SK-N-SH (cell line): ENCODE data around the gene FUT9.

ENCODE experiments used
- EP300 ChIP-seq, 2 experiments: IDR thresholded peaks; 2 replicates each; pipeline versions ENCODE4 v1.4.0 to v1.6.1; 2012; ENCODE audit warnings: borderline replicate concordance in 1 of 2, low read depth in 1 of 2, low read length in 1 of 2
- FOXJ3 ChIP-seq: sonication (generic); formaldehyde crosslinking; IDR thresholded peaks from 2 replicates; pipeline ENCODE4 v1.5.1; 2020; ENCODE audit warnings: mild to moderate bottlenecking, missing genetic modification reagents
- GABPA ChIP-seq: IDR thresholded peaks from 2 replicates; pipeline ENCODE4 v1.4.0; 2012; ENCODE audit warnings: low read depth, mild to moderate bottlenecking
- GATA2 ChIP-seq: sonication (generic); formaldehyde crosslinking; IDR thresholded peaks from 2 replicates; pipeline ENCODE4 v1.5.0; 2020; ENCODE audit warnings: mild to moderate bottlenecking, missing genetic modification reagents
- MXI1 ChIP-seq: IDR thresholded peaks from 2 replicates; pipeline ENCODE4 v1.6.1; 2012; ENCODE audit warnings: mild to moderate bottlenecking, low read depth, low read length, improper control_type of control experiment
- RAD21 ChIP-seq: IDR thresholded peaks from 2 replicates; pipeline ENCODE4 v1.6.1; 2012; ENCODE audit warnings: mild to moderate bottlenecking, low read length
- SMC3 ChIP-seq: IDR thresholded peaks from 2 replicates; pipeline ENCODE4 v1.6.1; 2012; ENCODE audit warnings: low read depth, low read length, improper control_type of control experiment
- TEAD4 ChIP-seq: IDR thresholded peaks from 2 replicates; pipeline ENCODE4 v1.4.0; 2012; ENCODE audit warnings: mild to moderate bottlenecking, borderline replicate concordance; ENCODE audit not compliant: insufficient read depth
- YY1 ChIP-seq: IDR thresholded peaks from 2 replicates; pipeline ENCODE4 v1.4.0; 2012; ENCODE audit warnings: low read depth, mild to moderate bottlenecking
- TF ChIP-seq, protein P1 (sequence below): fragments of 200-600 bp; sonication (generic); IDR thresholded peaks from 2 replicates; pipeline ENCODE4 v1.6.1; 2017; ENCODE audit warnings: antibody characterized with exemption, mild to moderate bottlenecking, moderate library complexity

DNA sequence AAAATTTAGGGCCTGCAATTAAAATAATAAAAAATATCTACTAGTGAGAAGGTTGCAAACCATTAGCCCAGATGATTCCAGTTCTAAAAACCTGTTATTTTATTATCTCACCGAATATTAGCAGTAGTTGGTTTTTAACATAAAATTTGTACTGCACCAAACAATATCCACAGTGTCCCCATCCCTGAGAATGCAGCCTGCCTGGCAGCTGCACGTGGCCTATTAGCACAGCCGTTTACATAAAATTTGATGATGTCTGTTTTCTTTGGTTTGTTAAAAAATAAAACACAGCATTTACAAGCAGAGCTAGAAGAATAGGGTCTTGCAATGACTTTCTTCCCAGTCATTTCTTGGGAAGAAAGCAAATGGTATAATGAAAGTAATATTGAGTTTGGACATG is 58.2 kb downstream of the FUT9 start:
- TF ChIP-seq, protein P1, sequence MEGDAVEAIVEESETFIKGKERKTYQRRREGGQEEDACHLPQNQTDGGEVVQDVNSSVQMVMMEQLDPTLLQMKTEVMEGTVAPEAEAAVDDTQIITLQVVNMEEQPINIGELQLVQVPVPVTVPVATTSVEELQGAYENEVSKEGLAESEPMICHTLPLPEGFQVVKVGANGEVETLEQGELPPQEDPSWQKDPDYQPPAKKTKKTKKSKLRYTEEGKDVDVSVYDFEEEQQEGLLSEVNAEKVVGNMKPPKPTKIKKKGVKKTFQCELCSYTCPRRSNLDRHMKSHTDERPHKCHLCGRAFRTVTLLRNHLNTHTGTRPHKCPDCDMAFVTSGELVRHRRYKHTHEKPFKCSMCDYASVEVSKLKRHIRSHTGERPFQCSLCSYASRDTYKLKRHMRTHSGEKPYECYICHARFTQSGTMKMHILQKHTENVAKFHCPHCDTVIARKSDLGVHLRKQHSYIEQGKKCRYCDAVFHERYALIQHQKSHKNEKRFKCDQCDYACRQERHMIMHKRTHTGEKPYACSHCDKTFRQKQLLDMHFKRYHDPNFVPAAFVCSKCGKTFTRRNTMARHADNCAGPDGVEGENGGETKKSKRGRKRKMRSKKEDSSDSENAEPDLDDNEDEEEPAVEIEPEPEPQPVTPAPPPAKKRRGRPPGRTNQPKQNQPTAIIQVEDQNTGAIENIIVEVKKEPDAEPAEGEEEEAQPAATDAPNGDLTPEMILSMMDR = no peak
- TF ChIP-seq RAD21 (no peak), SMC3 (no peak), EP300 (IDR thresholded peaks at IDR 0.05; ENCODE audit: borderline replicate concordance in 1 of 2, low read depth in 1 of 2, low read length in 1 of 2) (no peak), GATA2 (CRISPR knock-in tag) (no peak), FOXJ3 (CRISPR knock-in tag) (no peak), YY1 (no peak), MXI1 (no peak), TEAD4 (no peak), GABPA (no peak)
